ENCODE results near the gene ASTL. TPM values are rescaled to one million over a fixed set of nuclear protein-coding genes. Genes with fewer than 3 reads are reported as not detected.
A peak's percentile ranks its signal among the peaks of the same experiment; 100 is the strongest.

The ASTL gene
- total RNA-seq = not detected
- long read RNA-seq = 0 reads

- intact Hi-C loops (cut with DNase I) = loop anchor here (1.0 to 2.0 kb wide), 2 partner anchors 36 to 370 kb away; no protein-coding TSS in a partner anchor
- peak; percentile 55 for ATAC-seq
- no peak for DNase-seq (ENCODE audit: missing footprints)
These were observed at the start of gene ASTL for GRCh38 chr2:96138179-96139145. Gene ASTL, minus strand, starts transcription at chr2:96138502. Its CDS starts 66 bp downstream, at chr2:96138436.

GRCh38 chr2:96186562-96186961 is 48.3 kb upstream of the ASTL start:
- intact Hi-C loops (cut with DNase I) = loop anchor here (2.0 kb wide), 1 partner anchor 20 kb away; no protein-coding TSS in a partner anchor
- DNase-seq (ENCODE audit: missing footprints) = no peak
- peak; percentile 50 for ATAC-seq

- no peak for ATAC-seq
- intact Hi-C loops (cut with DNase I) = no loop called here
- DNase-seq (ENCODE audit: missing footprints) = no peak
These were observed 47.2 kb upstream of the ASTL start for GRCh38 chr2:96185516-96185915.

- DNase-seq (ENCODE audit: missing footprints) (no peak), ATAC-seq (no peak)
- intact Hi-C loops (cut with DNase I) = no loop called here
These were observed 46.7 kb upstream of the ASTL start for GRCh38 chr2:96184989-96185388.

- intact Hi-C loops (cut with DNase I) = no loop called here
- ATAC-seq (no peak), DNase-seq (ENCODE audit: missing footprints) (no peak)
These were observed 45.9 kb upstream of the ASTL start for GRCh38 chr2:96184188-96184587.

GRCh38 chr2:96181529-96181928 is 43.2 kb upstream of the ASTL start:
- intact Hi-C loops (cut with DNase I) = no loop called here
- ATAC-seq (no peak), DNase-seq (ENCODE audit: missing footprints) (no peak)

- intact Hi-C loops (cut with DNase I) = no loop called here
These were observed 42.2 kb upstream of the ASTL start for GRCh38 chr2:96180521-96180920.

GRCh38 chr2:96180002-96180401 is 41.7 kb upstream of the ASTL start:
- intact Hi-C loops (cut with DNase I) = no loop called here

More at GRCh38 chr2:96180521-96180920, 42.2 kb upstream of the ASTL start:
- no peak for ATAC-seq
- DNase-seq (ENCODE audit: missing footprints) = no peak

GRCh38 chr2:96176661-96177060 is 38.4 kb upstream of the ASTL start:
- intact Hi-C loops (cut with DNase I) = no loop called here
- DNase-seq (ENCODE audit: missing footprints) = no peak
- no peak for ATAC-seq

More at GRCh38 chr2:96180002-96180401, 41.7 kb upstream of the ASTL start:
- ATAC-seq (no peak), DNase-seq (ENCODE audit: missing footprints) (no peak)

- ATAC-seq = no peak
- intact Hi-C loops (cut with DNase I) = no loop called here
- no peak for DNase-seq (ENCODE audit: missing footprints)
These were observed 37.6 kb upstream of the ASTL start for GRCh38 chr2:96175951-96176350.

GRCh38 chr2:96174251-96175144 is 36.2 kb upstream of the ASTL start:
- intact Hi-C loops (cut with DNase I) = loop anchor here (1.0 kb wide), 1 partner anchor 36 kb away; the partner anchor contains the start of gene ASTL
- ATAC-seq (peak; percentile 85), DNase-seq (ENCODE audit: missing footprints) (peak; percentile 85)

GRCh38 chr2:96171831-96172230 is 33.5 kb upstream of the ASTL start:
- no peak for DNase-seq (ENCODE audit: missing footprints)
- intact Hi-C loops (cut with DNase I) = no loop called here

GRCh38 chr2:96170626-96171025 is 32.3 kb upstream of the ASTL start:
- ATAC-seq = no peak
- intact Hi-C loops (cut with DNase I) = no loop called here

More at GRCh38 chr2:96171831-96172230, 33.5 kb upstream of the ASTL start:
- no peak for ATAC-seq

GRCh38 chr2:96169868-96170507 is 31.7 kb upstream of the ASTL start:
- ATAC-seq (no peak), DNase-seq (ENCODE audit: missing footprints) (no peak)
- intact Hi-C loops (cut with DNase I) = no loop called here

More at GRCh38 chr2:96170626-96171025, 32.3 kb upstream of the ASTL start:
- no peak for DNase-seq (ENCODE audit: missing footprints)

- DNase-seq (ENCODE audit: missing footprints) (no peak), ATAC-seq (no peak)
- intact Hi-C loops (cut with DNase I) = no loop called here
These were observed 29.2 kb upstream of the ASTL start for GRCh38 chr2:96167407-96168013.

GRCh38 chr2:96164459-96165184 is 26.3 kb upstream of the ASTL start:
- intact Hi-C loops (cut with DNase I) = no loop called here
- ATAC-seq (no peak), DNase-seq (ENCODE audit: missing footprints) (no peak)

- intact Hi-C loops (cut with DNase I) = no loop called here
- ATAC-seq = no peak
- DNase-seq (ENCODE audit: missing footprints) = no peak
These were observed 25.6 kb upstream of the ASTL start for GRCh38 chr2:96163768-96164429.

Measured in Right ventricle myocardium inferior (tissue), 1 donor.